HepG2 (cell line): ENCODE data around the gene C6orf132. TPM values are rescaled to one million over a fixed set of nuclear protein-coding genes. Genes with fewer than 3 reads are reported as not detected.

Source experiments
- AHDC1 ChIP-seq: sonication (generic); formaldehyde crosslinking; IDR thresholded peaks from 2 replicates; pipeline ENCODE4 v1.5.1; 2020; ENCODE audit warnings: mild to moderate bottlenecking, missing genetic modification reagents, borderline replicate concordance
- CHD2 ChIP-seq: IDR thresholded peaks from 2 replicates; pipeline ENCODE4 v1.6.1; 2011; ENCODE audit warnings: low read depth, low read length, improper control_type of control experiment
- MEF2D ChIP-seq: sonication (generic); formaldehyde crosslinking; IDR thresholded peaks from 2 replicates; pipeline ENCODE4 v1.5.1; 2020; ENCODE audit warnings: mild to moderate bottlenecking, missing genetic modification reagents
- PRDM10 ChIP-seq: sonication (generic); formaldehyde crosslinking; IDR thresholded peaks from 2 replicates; pipeline ENCODE4 v1.4.0; 2020; ENCODE audit warnings: low read depth, missing genetic modification reagents
- TAF15 ChIP-seq: fragments of 200-400 bp; formaldehyde crosslinking; IDR thresholded peaks from one replicate; pipeline ENCODE4 v1.6.1; 2018; ENCODE audit warnings: mild to moderate bottlenecking, low read depth, low read length; ENCODE audit not compliant: poor library complexity, severe bottlenecking
- ZFP82 ChIP-seq: sonication (generic); formaldehyde crosslinking; IDR thresholded peaks from 2 replicates; pipeline ENCODE4 v1.5.1; 2020; ENCODE audit warnings: mild to moderate bottlenecking, missing genetic modification reagents, borderline replicate concordance
- ZNF12 ChIP-seq: sonication (generic); formaldehyde crosslinking; IDR thresholded peaks from 2 replicates; pipeline ENCODE4 v1.5.0; 2020; ENCODE audit warnings: missing genetic modification reagents
- ZNF253 ChIP-seq: sonication (generic); formaldehyde crosslinking; IDR thresholded peaks from 2 replicates; pipeline ENCODE4 v1.8.0; 2022; ENCODE audit warnings: mild to moderate bottlenecking, missing genetic modification reagents, borderline replicate concordance
- ZNF574 ChIP-seq: sonication (generic); formaldehyde crosslinking; IDR thresholded peaks from 2 replicates; pipeline ENCODE4 v1.4.0; 2020; ENCODE audit warnings: missing genetic modification reagents
- ZNF605 ChIP-seq: sonication (generic); formaldehyde crosslinking; IDR thresholded peaks from 2 replicates; pipeline ENCODE4 v1.8.0; 2022; ENCODE audit warnings: mild to moderate bottlenecking, missing genetic modification reagents
- polyA plus RNA-seq, 8 experiments: library from polyadenylated mRNA; depleted of rRNA in 3 of 8; stranded (reverse) in 7 of 8; unstranded in 1 of 8; fragments of >200 nt; fragmentation: Illumina TruSeq in 4 of 8; extraction: Trizol in 4 of 8; gene quantifications; 2 replicates each; pipeline versions ENCODE4 v1.2.1 to v1.2.3, GENCODE V29; 2011 to 2016; ENCODE audit warnings: low read depth in 4 of 8, missing spikeins in 1 of 8, mixed read lengths in 1 of 8; ENCODE audit not compliant: insufficient read depth in 1 of 8
- total RNA-seq, 5 experiments: library from RNA; depleted of rRNA; stranded (reverse); fragments of >200 nt; fragmentation: Illumina TruSeq; extraction: Trizol; gene quantifications; 2 replicates each; pipeline ENCODE4 v1.2.3, GENCODE V29; 2016; ENCODE audit warnings: low read depth in 1 of 5
- TF ChIP-seq, protein P1 (sequence below): sonication (generic); formaldehyde crosslinking; IDR thresholded peaks from 2 replicates; pipeline ENCODE4 v1.5.1; 2020; ENCODE audit warnings: mild to moderate bottlenecking, missing genetic modification reagents, moderate library complexity

Gene C6orf132
- total and polyA plus RNA-seq, 2 of the 13 experiments (the other 11 are each of a cell fraction or from before 2014, with no cell fraction given) = 0.78 to 3.0 TPM

DNA sequence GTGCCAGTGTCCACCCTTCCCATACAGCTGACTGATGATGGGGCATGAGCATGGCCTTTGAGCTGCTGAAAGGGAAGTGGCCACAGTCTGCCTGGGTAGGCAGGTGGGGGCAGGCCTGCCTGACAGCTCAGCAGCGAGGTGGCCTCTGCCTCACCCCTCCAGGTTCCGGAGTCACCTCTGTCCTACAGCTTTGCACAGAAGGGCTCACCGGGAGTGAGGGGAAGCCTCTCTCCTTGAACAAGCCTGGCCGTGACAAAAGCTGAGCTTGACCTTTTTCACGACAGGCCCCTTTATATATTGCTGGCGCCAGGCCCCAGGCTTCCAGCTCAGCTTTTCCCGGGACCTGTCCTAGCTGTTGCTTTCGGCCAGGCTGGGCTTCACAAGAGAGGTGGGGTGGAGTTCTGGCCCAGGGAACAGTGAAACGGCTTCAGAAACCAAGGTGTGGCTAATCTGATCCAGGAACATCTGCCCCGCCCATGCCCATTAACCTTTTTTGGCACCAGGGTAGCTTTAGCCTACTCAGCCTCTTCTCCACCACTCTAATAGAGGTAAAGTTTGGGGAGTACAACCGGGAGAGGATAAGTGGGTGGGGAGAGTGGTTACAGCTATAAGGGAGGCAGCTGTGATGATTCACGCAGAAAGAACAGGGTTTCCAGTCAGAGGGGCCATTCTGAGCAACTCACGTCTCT, 42.9 kb downstream of the C6orf132 start (continued):
- no peak for TF ChIP-seq ZNF605 (CRISPR knock-in tag)
- TF ChIP-seq ZNF12 (CRISPR knock-in tag) = 0 out of 2 replicates have a peak, but pooled peaks have one; percentile 43
- TF ChIP-seq PRDM10 (CRISPR knock-in tag) = no peak
- TF ChIP-seq ZNF253 = no peak
- TF ChIP-seq AHDC1 (CRISPR knock-in tag) = peak; percentile 13; the same call in 1 of the 2 replicates
- TF ChIP-seq, protein P1, sequence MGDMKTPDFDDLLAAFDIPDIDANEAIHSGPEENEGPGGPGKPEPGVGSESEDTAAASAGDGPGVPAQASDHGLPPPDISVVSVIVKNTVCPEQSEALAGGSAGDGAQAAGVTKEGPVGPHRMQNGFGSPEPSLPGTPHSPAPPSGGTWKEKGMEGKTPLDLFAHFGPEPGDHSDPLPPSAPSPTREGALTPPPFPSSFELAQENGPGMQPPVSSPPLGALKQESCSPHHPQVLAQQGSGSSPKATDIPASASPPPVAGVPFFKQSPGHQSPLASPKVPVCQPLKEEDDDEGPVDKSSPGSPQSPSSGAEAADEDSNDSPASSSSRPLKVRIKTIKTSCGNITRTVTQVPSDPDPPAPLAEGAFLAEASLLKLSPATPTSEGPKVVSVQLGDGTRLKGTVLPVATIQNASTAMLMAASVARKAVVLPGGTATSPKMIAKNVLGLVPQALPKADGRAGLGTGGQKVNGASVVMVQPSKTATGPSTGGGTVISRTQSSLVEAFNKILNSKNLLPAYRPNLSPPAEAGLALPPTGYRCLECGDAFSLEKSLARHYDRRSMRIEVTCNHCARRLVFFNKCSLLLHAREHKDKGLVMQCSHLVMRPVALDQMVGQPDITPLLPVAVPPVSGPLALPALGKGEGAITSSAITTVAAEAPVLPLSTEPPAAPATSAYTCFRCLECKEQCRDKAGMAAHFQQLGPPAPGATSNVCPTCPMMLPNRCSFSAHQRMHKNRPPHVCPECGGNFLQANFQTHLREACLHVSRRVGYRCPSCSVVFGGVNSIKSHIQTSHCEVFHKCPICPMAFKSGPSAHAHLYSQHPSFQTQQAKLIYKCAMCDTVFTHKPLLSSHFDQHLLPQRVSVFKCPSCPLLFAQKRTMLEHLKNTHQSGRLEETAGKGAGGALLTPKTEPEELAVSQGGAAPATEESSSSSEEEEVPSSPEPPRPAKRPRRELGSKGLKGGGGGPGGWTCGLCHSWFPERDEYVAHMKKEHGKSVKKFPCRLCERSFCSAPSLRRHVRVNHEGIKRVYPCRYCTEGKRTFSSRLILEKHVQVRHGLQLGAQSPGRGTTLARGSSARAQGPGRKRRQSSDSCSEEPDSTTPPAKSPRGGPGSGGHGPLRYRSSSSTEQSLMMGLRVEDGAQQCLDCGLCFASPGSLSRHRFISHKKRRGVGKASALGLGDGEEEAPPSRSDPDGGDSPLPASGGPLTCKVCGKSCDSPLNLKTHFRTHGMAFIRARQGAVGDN (CRISPR knock-in tag) = peak; percentile 82
- TF ChIP-seq ZFP82 (CRISPR knock-in tag) = no peak
- no peak for TF ChIP-seq CHD2
- peak; percentile 52; the same call in 1 of the 2 replicates for TF ChIP-seq ZNF574 (CRISPR knock-in tag)
- TF ChIP-seq MEF2D (CRISPR knock-in tag) = peak; percentile 36; the same call in 1 of the 2 replicates
- TF ChIP-seq TAF15 = no peak
